Measurements from ENCODE around the gene CCDC192.

DNA sequence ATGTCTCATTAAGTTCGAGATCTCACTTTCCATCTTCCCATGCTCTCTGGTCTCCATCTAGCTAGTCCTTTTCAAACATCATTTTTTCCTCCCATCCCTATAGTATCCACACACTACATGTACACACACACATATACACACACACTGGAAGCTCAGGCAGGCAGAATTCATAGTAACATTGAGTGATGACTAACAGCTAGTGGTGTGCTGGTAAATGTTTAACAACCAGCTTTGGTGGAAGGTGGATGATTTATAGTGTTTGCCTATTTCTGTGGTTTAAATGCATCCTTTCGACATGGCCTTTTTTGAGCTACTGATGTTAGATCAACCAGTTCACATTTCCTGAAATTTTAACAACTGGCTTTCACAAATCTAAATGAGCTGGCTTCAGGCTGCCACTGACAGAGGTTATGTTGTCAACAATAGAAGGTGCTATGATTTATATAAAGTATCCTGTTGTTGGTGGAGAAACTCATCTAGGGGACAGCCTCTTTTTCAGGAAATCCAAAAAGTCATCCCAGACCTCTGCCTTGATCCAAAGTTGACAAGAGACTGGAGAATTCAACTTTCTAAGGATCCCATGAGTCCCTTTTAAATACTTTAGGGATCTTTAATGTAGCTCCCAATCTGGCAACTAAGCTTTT, 117.8 kb downstream of the CCDC192 start:
- no peak for TF ChIP-seq CTCF (IDR thresholded peaks at IDR 0.05)
- TF ChIP-seq POLR2A (IDR thresholded peaks at IDR 0.05): no peak

Measured in tibial nerve (tissue), 3 donors.